Sigmoid colon (tissue), 4 donors: ENCODE measurements around the gene PLEKHM2.

ENCODE experiments used
- CTCF ChIP-seq, 4 experiments: fragments of 450-650 bp in 3 of 4; fragments of 200-600 bp in 1 of 4; IDR thresholded peaks; one replicate each; pipeline ENCODE4 v1.5.1; 2016 to 2019; ENCODE audit warnings: antibody characterized with exemption in 4 of 4, mild to moderate bottlenecking in 3 of 4, moderate library complexity in 2 of 4
- POLR2A ChIP-seq, 2 donors: fragments of 450-650 bp; IDR thresholded peaks; one replicate each; pipeline ENCODE4 v1.6.1; 2016; ENCODE audit warnings: antibody characterized with exemption in 2 of 2, mild to moderate bottlenecking in 2 of 2, moderate library complexity in 2 of 2
- POLR2AphosphoS5 ChIP-seq, 4 donors: sonication (generic); formaldehyde crosslinking; IDR thresholded peaks; one replicate each; pipeline ENCODE4 v1.6.1; 2017; ENCODE audit warnings: antibody characterized with exemption in 4 of 4

- no peak for TF ChIP-seq CTCF (IDR thresholded peaks at IDR 0.05)
- TF ChIP-seq POLR2A (IDR thresholded peaks at IDR 0.05), result no peak
- TF ChIP-seq POLR2AphosphoS5 (IDR thresholded peaks at IDR 0.05), result no peak
These were observed 83.8 kb downstream of the PLEKHM2 start for GRCh38 chr1:15767941-15768340.
